GM23338 (cell line): ENCODE results near the gene UPF1.

Source experiments
- EZH2 ChIP-seq: fragments of 200-600 bp; sonication (generic); IDR thresholded peaks from one replicate; pipeline ENCODE4 v1.8.0; 2017; ENCODE audit warnings: antibody characterized with exemption, mild to moderate bottlenecking, low read depth; ENCODE audit not compliant: unreplicated experiment
- EZH2phosphoT487 ChIP-seq: fragments of 200-600 bp; sonication (generic); IDR thresholded peaks from one replicate; pipeline ENCODE4 v1.8.1; 2018; ENCODE audit warnings: antibody characterized with exemption; ENCODE audit not compliant: unreplicated experiment
- NANOG ChIP-seq: IDR thresholded peaks from 2 replicates; pipeline ENCODE4 v1.6.1; 2016; ENCODE audit warnings: antibody characterized with exemption, borderline replicate concordance
- POLR2AphosphoS5 ChIP-seq: IDR thresholded peaks from 2 replicates; pipeline ENCODE4 v1.6.1; 2016; ENCODE audit warnings: antibody characterized with exemption, low read depth
- TF ChIP-seq, protein P1 (sequence below), 2 experiments: fragments of 200-600 bp in 1 of 2; sonication (generic) in 1 of 2; conservative IDR thresholded peaks; 2 replicates each; pipeline versions ENCODE4 v1.5.1 to v1.6.1; 2016 to 2017; ENCODE audit warnings: antibody characterized with exemption in 2 of 2, low read depth in 2 of 2, mild to moderate bottlenecking in 2 of 2, moderate library complexity in 1 of 2

DNA sequence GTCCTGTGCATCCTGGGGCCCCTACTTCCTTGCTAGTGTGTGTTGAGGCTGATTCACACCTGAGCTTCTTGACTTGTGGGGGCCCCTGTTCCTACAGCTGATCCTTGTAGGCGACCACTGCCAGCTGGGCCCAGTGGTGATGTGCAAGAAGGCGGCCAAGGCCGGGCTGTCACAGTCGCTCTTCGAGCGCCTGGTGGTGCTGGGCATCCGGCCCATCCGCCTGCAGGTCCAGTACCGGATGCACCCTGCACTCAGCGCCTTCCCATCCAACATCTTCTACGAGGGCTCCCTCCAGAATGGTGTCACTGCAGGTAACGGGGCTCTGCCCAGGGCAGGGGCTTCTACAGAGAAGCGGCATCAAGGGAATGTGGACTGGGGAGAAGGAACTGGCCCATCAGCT lies 25.5 kb downstream of the UPF1 start:
- TF ChIP-seq EZH2phosphoT487, result no peak
- TF ChIP-seq, protein P1, sequence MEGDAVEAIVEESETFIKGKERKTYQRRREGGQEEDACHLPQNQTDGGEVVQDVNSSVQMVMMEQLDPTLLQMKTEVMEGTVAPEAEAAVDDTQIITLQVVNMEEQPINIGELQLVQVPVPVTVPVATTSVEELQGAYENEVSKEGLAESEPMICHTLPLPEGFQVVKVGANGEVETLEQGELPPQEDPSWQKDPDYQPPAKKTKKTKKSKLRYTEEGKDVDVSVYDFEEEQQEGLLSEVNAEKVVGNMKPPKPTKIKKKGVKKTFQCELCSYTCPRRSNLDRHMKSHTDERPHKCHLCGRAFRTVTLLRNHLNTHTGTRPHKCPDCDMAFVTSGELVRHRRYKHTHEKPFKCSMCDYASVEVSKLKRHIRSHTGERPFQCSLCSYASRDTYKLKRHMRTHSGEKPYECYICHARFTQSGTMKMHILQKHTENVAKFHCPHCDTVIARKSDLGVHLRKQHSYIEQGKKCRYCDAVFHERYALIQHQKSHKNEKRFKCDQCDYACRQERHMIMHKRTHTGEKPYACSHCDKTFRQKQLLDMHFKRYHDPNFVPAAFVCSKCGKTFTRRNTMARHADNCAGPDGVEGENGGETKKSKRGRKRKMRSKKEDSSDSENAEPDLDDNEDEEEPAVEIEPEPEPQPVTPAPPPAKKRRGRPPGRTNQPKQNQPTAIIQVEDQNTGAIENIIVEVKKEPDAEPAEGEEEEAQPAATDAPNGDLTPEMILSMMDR (conservative IDR thresholded peaks at IDR 0.05; ENCODE audit: low read depth in 2 of 2), result no peak
- TF ChIP-seq POLR2AphosphoS5, result no peak
- no peak for TF ChIP-seq EZH2
- TF ChIP-seq NANOG, result no peak
